Uterus (tissue), 2 donors: Measurements from ENCODE around the gene EFCAB13.

ENCODE experiments used
- POLR2A ChIP-seq, 2 donors: fragments of 450-650 bp; IDR thresholded peaks; one replicate each; pipeline ENCODE4 v1.6.1; 2016; ENCODE audit warnings: antibody characterized with exemption in 2 of 2, mild to moderate bottlenecking in 1 of 2, moderate library complexity in 1 of 2
- TF ChIP-seq, protein P1 (sequence below), 4 experiments: fragments of 200-600 bp in 2 of 4; fragments of 450-650 bp in 2 of 4; sonication (generic) in 2 of 4; IDR thresholded peaks; one replicate each; pipeline ENCODE4 v1.5.1; 2016 to 2019; ENCODE audit warnings: antibody characterized with exemption in 4 of 4, mild to moderate bottlenecking in 2 of 4, moderate library complexity in 1 of 4

- TF ChIP-seq, protein P1, sequence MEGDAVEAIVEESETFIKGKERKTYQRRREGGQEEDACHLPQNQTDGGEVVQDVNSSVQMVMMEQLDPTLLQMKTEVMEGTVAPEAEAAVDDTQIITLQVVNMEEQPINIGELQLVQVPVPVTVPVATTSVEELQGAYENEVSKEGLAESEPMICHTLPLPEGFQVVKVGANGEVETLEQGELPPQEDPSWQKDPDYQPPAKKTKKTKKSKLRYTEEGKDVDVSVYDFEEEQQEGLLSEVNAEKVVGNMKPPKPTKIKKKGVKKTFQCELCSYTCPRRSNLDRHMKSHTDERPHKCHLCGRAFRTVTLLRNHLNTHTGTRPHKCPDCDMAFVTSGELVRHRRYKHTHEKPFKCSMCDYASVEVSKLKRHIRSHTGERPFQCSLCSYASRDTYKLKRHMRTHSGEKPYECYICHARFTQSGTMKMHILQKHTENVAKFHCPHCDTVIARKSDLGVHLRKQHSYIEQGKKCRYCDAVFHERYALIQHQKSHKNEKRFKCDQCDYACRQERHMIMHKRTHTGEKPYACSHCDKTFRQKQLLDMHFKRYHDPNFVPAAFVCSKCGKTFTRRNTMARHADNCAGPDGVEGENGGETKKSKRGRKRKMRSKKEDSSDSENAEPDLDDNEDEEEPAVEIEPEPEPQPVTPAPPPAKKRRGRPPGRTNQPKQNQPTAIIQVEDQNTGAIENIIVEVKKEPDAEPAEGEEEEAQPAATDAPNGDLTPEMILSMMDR (IDR thresholded peaks at IDR 0.05), result no peak
- no peak for TF ChIP-seq POLR2A (IDR thresholded peaks at IDR 0.05)
Observed at GRCh38 chr17:47373002-47373401, 49.2 kb downstream of the EFCAB13 start.
